ENCODE data around the gene RBM47.
"Not testable (repeated sequence)": the region's sequence is repeated elsewhere in the genome, so short reads cannot be mapped to it uniquely, and the experiment has no call there.

Gene RBM47

GRCh38 chr4:40585201-40585799 is 44.4 kb downstream of the RBM47 start:
- DNase-seq: no peak

GRCh38 chr4:40584517-40585141 is 45.0 kb downstream of the RBM47 start:
- no peak for DNase-seq

- no peak for DNase-seq
These were observed 45.7 kb downstream of the RBM47 start for GRCh38 chr4:40583850-40584439.

DNA sequence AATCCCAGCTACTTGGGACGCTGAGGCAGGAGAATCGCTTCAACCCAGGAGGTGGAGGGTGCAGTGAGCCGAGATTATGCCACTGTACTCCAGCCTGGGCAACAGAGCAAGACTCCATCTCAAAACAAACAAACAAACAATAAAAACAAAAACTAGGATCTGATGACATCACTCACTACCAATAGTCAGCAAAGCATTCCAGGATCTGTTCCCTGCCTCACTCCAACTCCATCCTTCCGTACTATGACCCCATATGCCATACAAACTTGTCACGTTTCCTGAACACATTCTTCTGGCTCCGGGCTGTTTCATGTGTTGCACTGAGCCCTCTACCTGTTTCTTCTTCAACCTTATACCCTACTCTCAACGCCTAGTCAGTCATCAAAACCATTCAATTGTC is 47.3 kb downstream of the RBM47 start:
- no peak for DNase-seq

- DNase-seq: no peak
These were observed 48.2 kb downstream of the RBM47 start for GRCh38 chr4:40581254-40582140.

DNA sequence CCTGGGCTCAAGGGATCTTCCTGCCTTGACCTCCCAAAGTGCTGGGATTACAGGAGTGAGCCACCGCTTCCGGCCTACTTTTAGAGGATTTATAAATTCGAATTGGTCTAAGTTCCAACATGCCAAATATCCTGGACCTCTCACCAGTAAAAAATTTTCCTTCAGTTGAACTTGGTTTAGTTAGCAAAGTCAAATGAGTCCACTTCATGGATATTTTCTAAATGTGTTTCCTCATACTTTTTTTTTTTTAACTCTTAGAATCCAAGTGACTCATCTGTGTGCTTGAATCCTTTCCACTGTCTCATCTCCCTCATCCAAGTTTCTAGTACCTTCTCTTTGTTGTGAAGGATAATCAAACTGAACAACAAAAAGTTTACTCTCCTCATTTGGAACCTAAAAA is 49.7 kb downstream of the RBM47 start:
- no peak for DNase-seq

GRCh38 chr4:40577588-40578253 is 51.9 kb downstream of the RBM47 start:
- DNase-seq: no peak

DNA sequence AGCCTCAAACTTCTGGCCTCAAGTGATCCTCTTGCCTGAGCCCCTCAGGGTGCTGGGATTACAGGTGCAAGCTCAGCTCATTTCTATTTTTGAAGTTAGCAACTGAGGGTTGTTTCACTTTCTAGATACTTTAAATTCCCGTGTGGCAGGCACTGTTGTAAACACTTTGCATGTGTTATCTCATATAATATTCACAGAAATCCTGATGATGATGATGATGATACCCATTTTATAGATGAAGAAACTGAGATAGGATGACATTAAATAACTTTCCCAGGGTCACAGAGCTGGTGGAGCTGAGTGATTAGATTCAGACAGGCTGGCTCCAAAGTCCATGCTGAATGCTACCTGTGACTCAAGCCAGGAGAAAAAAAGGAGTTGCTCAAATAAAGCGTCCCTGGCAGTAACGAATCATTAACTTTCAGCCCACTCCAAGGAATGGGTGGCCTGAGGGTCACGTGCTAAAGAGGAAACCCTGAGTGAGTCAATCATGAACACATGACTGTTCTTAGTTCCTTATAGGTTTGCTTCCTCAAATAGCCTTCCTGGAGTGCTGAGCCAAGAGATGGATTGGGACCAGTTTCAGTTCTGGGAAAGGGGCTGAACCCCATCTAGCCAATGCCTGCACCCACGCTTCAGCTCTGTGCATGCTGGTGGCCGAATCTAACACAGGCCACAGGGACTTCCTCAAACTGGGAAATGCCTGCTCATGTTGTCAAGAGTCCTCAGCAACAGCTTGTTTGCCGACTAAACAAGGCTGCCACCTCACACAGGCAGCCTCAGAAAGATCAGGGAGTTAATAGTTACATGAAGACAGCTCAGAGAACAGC is 52.8 kb downstream of the RBM47 start:
- peak; percentile 93 to 94 for DNase-seq

- no peak for DNase-seq
These were observed 53.8 kb downstream of the RBM47 start for GRCh38 chr4:40575846-40576245.

DNA sequence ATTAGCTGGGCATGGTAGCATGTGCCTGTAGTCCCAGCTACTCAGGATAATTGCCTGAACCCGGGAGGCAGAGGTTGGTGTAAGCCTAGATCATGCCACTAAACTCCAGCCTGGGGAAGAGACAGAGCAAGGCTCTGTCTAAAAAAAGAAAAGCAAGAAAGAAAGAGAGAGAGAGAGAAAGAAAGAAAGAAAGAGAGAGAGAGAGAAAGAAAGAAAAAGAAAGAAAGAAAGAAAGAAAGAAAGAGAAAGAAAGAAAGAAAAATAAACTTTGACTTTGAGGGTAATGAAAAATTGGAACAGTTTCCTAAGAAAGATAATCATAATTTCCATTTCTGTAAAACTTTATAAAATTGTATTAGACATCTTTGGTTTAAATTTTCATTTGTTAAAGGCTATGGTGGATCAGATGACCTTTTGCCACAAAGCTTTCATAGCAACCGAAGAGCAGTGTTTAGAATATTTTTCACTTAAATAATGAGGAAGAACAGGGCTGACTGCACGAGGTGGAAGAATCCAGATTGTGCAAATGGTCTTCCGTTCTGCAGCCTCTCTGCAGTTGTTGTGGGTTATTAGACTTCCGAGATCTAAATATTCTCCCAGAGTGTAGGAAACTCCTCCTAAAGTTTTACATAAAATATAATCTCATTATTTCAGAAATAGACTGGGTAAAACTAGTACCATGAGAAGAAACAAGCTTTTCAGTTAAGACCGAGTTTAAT is 55.9 kb downstream of the RBM47 start:
- peak; percentile 92 to 93 for DNase-seq

DNA sequence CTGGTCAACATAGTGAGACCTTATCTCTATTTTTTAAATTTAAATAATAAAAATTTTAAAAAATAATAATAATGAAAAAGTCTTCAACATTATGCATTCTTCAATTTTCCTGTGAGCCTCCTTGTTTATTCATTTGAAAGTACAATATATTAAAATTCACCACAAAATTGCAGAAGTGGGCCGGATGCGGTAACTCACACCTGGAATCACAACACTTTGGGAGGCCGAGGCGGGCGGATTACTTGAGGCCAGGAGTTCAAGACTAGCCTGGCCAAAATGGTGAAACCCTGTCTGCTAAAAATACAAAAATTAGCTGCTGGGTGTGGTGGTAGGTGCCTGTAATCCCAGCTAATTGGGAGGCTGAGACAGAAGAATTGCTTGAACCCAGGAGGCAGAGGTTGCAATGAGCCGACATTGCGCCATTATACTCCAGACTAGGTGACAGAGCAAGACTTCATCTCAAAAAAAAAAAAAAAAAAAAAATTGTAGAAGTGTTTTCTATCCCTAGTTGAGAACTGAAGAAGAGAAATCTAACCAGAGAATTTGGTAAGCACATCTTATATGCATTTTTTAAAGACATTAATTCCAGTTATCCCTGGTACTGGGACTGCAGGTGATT is 56.9 kb downstream of the RBM47 start:
- DNase-seq: no peak

DNA sequence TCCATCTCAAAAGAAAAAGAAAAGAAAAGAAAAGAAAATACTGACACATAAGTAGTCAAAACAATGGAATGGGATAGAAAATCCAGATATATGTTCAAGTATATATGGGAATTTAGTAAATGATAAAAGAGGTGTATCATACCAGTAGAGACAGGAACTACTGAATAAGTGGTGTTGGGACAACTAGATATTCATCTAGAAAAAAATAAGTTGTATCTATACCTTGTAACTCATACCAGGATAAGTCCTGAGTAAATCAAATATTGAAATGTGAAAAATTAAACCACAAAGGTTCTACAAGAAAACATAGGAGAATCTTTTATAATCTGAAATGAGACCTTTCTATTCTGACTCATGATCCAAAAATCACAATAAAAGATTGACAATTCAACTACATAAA is 58.5 kb downstream of the RBM47 start:
- no peak for DNase-seq

GRCh38 chr4:40570348-40571077 is 59.2 kb downstream of the RBM47 start:
- DNase-seq: no peak

- DNase-seq: no peak
These were observed 64.7 kb downstream of the RBM47 start for GRCh38 chr4:40564815-40565483.

DNA sequence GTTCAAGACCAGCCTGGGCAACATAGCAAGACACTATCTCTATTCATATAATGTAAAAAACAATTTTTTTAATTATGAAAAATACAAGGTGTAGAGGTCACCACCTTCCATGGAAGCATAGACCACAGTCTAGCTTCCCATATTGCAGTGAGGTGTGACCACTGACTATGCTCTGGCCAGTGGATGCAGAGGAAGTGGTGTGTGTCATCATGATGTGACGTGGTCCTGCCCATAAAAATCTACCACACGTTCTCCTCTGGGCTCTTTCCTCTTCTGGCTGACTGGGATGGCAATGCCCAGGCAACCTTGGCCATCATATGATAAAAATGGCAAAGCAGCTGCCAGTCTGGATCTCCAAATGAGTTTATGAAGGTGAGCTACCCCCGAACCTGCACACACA is 65.7 kb downstream of the RBM47 start:
- peak; percentile 36 to 48 for DNase-seq

DNA sequence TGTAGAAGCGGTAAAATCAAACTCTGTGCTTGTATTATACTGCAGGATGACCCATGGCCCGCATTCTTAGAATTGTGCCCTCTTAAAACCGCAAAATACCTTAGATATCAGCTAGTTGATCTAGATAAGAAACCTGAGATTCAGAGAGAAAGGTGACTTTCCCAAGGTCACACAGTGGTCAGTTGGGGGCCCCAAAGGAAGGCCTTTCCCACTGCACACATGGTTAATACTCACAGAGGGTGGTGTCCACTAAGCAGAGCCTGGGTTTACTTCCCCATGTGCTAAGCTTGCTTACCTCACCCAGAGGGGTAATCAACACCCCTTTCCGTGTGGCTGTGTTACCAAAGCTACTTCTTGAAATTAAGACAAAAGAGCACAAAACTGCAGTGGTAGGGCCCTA is 66.3 kb downstream of the RBM47 start:
- no peak for DNase-seq

- DNase-seq: no peak
These were observed 67.0 kb downstream of the RBM47 start for GRCh38 chr4:40562681-40563080.

GRCh38 chr4:40562208-40562607 is 67.5 kb downstream of the RBM47 start:
- DNase-seq: peak in 1 of 2 experiments; percentile 10

GRCh38 chr4:40561543-40562177 is 68.0 kb downstream of the RBM47 start:
- not testable (repeated sequence) for DNase-seq
